Astrocyte (in vitro differentiated cells and primary cell): Measurements from ENCODE around the gene CYB561D2.

ENCODE experiments used
- CTCF ChIP-seq: IDR thresholded peaks from 2 replicates; pipeline ENCODE4 v1.5.1; 2011; ENCODE audit warnings: low read depth, mild to moderate bottlenecking, inconsistent platforms, low read length, moderate library complexity; ENCODE audit not compliant: insufficient read depth
- EZH2 ChIP-seq: IDR thresholded peaks from 2 replicates; pipeline ENCODE4 v1.6.1; 2012; ENCODE audit warnings: mild to moderate bottlenecking, low read length, inconsistent platforms; ENCODE audit not compliant: insufficient read depth

- TF ChIP-seq CTCF (no peak), EZH2 (no peak)
Measured at GRCh38 chr3:50374363-50375257, 23.9 kb downstream of the CYB561D2 start.
